H1 (cell line): ENCODE measurements around the gene MNX1. TPM values are rescaled to one million over a fixed set of nuclear protein-coding genes. Genes with fewer than 3 reads are reported as not detected.

Experiments used
- CTCF ChIA-PET: fragments of 300-600 bp; sonication (Branson Sonifier 250); formaldehyde crosslinking; loops from one replicate; lab custom pipeline; 2021; ENCODE audit not compliant: partially characterized antibody; lab: Charles Lee
- POLR2A ChIA-PET: fragments of 300-600 bp; sonication (Branson Sonifier 250); formaldehyde crosslinking; loops from one replicate; lab custom pipeline; 2021; ENCODE audit warnings: inconsistent platforms; ENCODE audit not compliant: partially characterized antibody; lab: Charles Lee
- DNase-seq, 2 experiments: peaks; one replicate each; pipeline versions ENCODE4 v3.0.0 to v3.0.0-alpha.2; 2010 to 2022; ENCODE audit warnings: low spot score in 2 of 2, low read depth in 1 of 2, mixed read lengths in 1 of 2
- FAIRE-seq: peaks from 2 replicates; lab custom pipeline; 2011; peaks lifted over from hg19 to GRCh38; lab: Jason Lieb, UNC
- H2AFZ ChIP-seq: 2 replicates; pipeline ENCODE4 v1.8.1; 2012; ENCODE audit warnings: low read length, inconsistent platforms
- H2AK5ac ChIP-seq: 2 replicates; pipeline ENCODE4 v1.6.1; 2013; ENCODE audit warnings: low read depth, low read length
- H2BK120ac ChIP-seq: replicated peaks from 2 replicates; pipeline ENCODE3; 2013; ENCODE audit warnings: low read depth, low read length, inconsistent platforms
- H2BK12ac ChIP-seq: 2 replicates; pipeline ENCODE4 v1.6.1; 2013; ENCODE audit warnings: low read depth, low read length
- H2BK15ac ChIP-seq: 2 replicates; pipeline ENCODE4 v1.6.1; 2013; ENCODE audit warnings: low read length
- H2BK20ac ChIP-seq: 2 replicates; pipeline ENCODE4 v1.6.1; 2013; ENCODE audit warnings: low read length
- H2BK5ac ChIP-seq: 2 replicates; pipeline ENCODE4 v1.6.1; 2013; ENCODE audit warnings: low read depth, low read length
- H3K14ac ChIP-seq: 2 replicates; pipeline ENCODE4 v1.6.1; 2013; ENCODE audit warnings: inconsistent platforms; ENCODE audit not compliant: insufficient read length
- H3K18ac ChIP-seq: 2 replicates; pipeline ENCODE4 v1.6.1; 2013; ENCODE audit warnings: low read length; ENCODE audit errors: extremely low read depth
- H3K23ac ChIP-seq: 2 replicates; pipeline ENCODE4 v1.6.1; 2013; ENCODE audit warnings: inconsistent platforms; ENCODE audit not compliant: insufficient read length
- H3K23me2 ChIP-seq: 2 replicates; pipeline ENCODE4 v1.6.1; 2013; ENCODE audit warnings: low read depth, low read length
- H3K27ac ChIP-seq: 2 replicates; pipeline ENCODE4 v1.6.1; 2011; ENCODE audit warnings: low read depth, low read length, inconsistent platforms
- H3K27me3 ChIP-seq, 4 experiments: replicated peaks in 1 of 4; 1 replicate in 1 of 4; 2 replicates in 3 of 4; pipeline versions ENCODE4 v1.6.1 to v1.8.1; 2011 to 2013; ENCODE audit warnings: low read length in 3 of 4, mild to moderate bottlenecking in 3 of 4, inconsistent platforms in 2 of 4, mixed read lengths in 2 of 4, moderate library complexity in 1 of 4; ENCODE audit not compliant: control insufficient read depth in 3 of 4, insufficient read depth in 3 of 4; ENCODE audit errors: extremely low read depth in 1 of 4
- H3K36me3 ChIP-seq, 4 experiments: 2 replicates each; pipeline versions ENCODE4 v1.6.1 to v1.8.1; 2011 to 2013; ENCODE audit warnings: mild to moderate bottlenecking in 4 of 4, low read length in 3 of 4, moderate library complexity in 2 of 4, control low read depth in 1 of 4, inconsistent platforms in 1 of 4; ENCODE audit not compliant: insufficient read depth in 4 of 4, control insufficient read depth in 2 of 4
- H3K4ac ChIP-seq: replicated peaks from 2 replicates; pipeline ENCODE3; 2013; ENCODE audit warnings: low read length, low read depth, mixed read lengths, inconsistent platforms; ENCODE audit not compliant: insufficient read length
- H3K4me1 ChIP-seq, 4 experiments: replicated peaks in 1 of 4; 1 replicate in 1 of 4; 2 replicates in 3 of 4; pipeline versions ENCODE4 v1.6.1 to v1.8.1; 2011 to 2013; ENCODE audit warnings: low read length in 3 of 4, inconsistent platforms in 2 of 4, mixed read lengths in 1 of 4; ENCODE audit not compliant: insufficient read depth in 4 of 4, control insufficient read depth in 3 of 4
- H3K4me2 ChIP-seq, 2 experiments: 2 replicates each; pipeline versions ENCODE4 v1.6.1 to v1.8.1; 2011 to 2013; ENCODE audit warnings: low read depth in 2 of 2, low read length in 2 of 2, control low read depth in 1 of 2, inconsistent platforms in 1 of 2, mild to moderate bottlenecking in 1 of 2; ENCODE audit not compliant: insufficient read depth in 1 of 2
- H3K4me3 ChIP-seq, 4 experiments: fragments of 200-600, 300-600 bp in 1 of 4; sonication (generic), shearing (Covaris generic), sonication (Bioruptor Twin) in 1 of 4; 2 replicates each; pipeline versions ENCODE4 v1.5.1 to v1.8.1; 2011 to 2016; ENCODE audit warnings: low read length in 4 of 4, low read depth in 3 of 4, control low read depth in 2 of 4, inconsistent platforms in 2 of 4, mild to moderate bottlenecking in 2 of 4, mixed read lengths in 1 of 4, moderate library complexity in 1 of 4; ENCODE audit not compliant: insufficient read depth in 2 of 4; ENCODE audit errors: extremely low read depth in 1 of 4
- H3K56ac ChIP-seq: replicated peaks from 2 replicates; pipeline ENCODE3; 2013; ENCODE audit warnings: low read depth, mild to moderate bottlenecking, mixed read lengths, low read length, inconsistent platforms; ENCODE audit not compliant: insufficient read length
- H3K79me1 ChIP-seq: 2 replicates; pipeline ENCODE4 v1.6.1; 2013; ENCODE audit warnings: low read depth, low read length, control low read depth
- H3K79me2 ChIP-seq, 2 experiments: 2 replicates each; pipeline versions ENCODE4 v1.6.1 to v1.8.1; 2012 to 2013; ENCODE audit warnings: low read length in 2 of 2, mild to moderate bottlenecking in 2 of 2, inconsistent platforms in 1 of 2; ENCODE audit not compliant: insufficient read depth in 2 of 2, control insufficient read depth in 1 of 2
- H3K9ac ChIP-seq, 4 experiments: replicated peaks in 1 of 4; 1 replicate in 1 of 4; 2 replicates in 3 of 4; pipeline versions ENCODE4 v1.6.1 to v1.8.1; 2011 to 2013; ENCODE audit warnings: low read depth in 3 of 4, low read length in 3 of 4, control low read depth in 2 of 4, mild to moderate bottlenecking in 2 of 4, moderate library complexity in 2 of 4, inconsistent platforms in 1 of 4; ENCODE audit errors: extremely low read depth in 1 of 4
- H3K9me3 ChIP-seq, 2 experiments: 2 replicates each; pipeline versions ENCODE4 v1.6.1 to v1.8.1; 2012 to 2013; ENCODE audit warnings: mild to moderate bottlenecking in 2 of 2, moderate library complexity in 2 of 2, control low read depth in 1 of 2, inconsistent platforms in 1 of 2, low read depth in 1 of 2, low read length in 1 of 2, mixed read lengths in 1 of 2; ENCODE audit not compliant: insufficient read depth in 2 of 2
- H4K20me1 ChIP-seq, 2 experiments: replicated peaks in 1 of 2; 2 replicates each; pipeline versions ENCODE3 to v1.8.1; 2011 to 2013; ENCODE audit warnings: inconsistent platforms in 2 of 2, low read length in 2 of 2, mild to moderate bottlenecking in 1 of 2; ENCODE audit not compliant: insufficient read depth in 2 of 2, control insufficient read depth in 1 of 2
- H4K5ac ChIP-seq: 2 replicates; pipeline ENCODE4 v1.6.1; 2013; ENCODE audit warnings: low read length, low read depth, mixed read lengths, inconsistent platforms; ENCODE audit not compliant: insufficient read length
- H4K8ac ChIP-seq: 2 replicates; pipeline ENCODE4 v1.8.0; 2013; ENCODE audit warnings: mild to moderate bottlenecking, moderate library complexity, low read length, inconsistent platforms; ENCODE audit not compliant: insufficient read depth; ENCODE audit errors: extremely low read depth
- H4K91ac ChIP-seq: replicated peaks from 2 replicates; pipeline ENCODE3; 2013; ENCODE audit warnings: low read length, mixed read lengths, inconsistent platforms; ENCODE audit not compliant: insufficient read length
- CBX8 ChIP-seq: fragments of 300-800, 300-1000 bp; sonication (generic); IDR thresholded peaks from 2 replicates; pipeline ENCODE4 v1.7.1; 2016; ENCODE audit warnings: low read depth, low read length, borderline replicate concordance
- SAP30 ChIP-seq: fragments of 300-600 bp; sonication (generic); IDR thresholded peaks from 2 replicates; pipeline ENCODE4 v1.7.1; 2012; ENCODE audit warnings: low read length, moderate library complexity, mild to moderate bottlenecking, inconsistent platforms; ENCODE audit not compliant: insufficient read depth, insufficient replicate concordance
- SP4 ChIP-seq: IDR thresholded peaks from 2 replicates; pipeline ENCODE4 v1.6.1; 2012; ENCODE audit warnings: low read length, inconsistent platforms
- WGBS, 2 experiments: shearing (Covaris generic) in 1 of 2; methylation state at CpG; one replicate each; pipeline versions ENCODE4 v1.1.6 to v1.1.7; 2013 to 2015; ENCODE audit warnings: low lambda C conversion rate in 2 of 2, mixed read lengths in 2 of 2, inconsistent platforms in 1 of 2, low coverage in 1 of 2, missing lambda C conversion rate in 1 of 2; ENCODE audit not compliant: insufficient replicate concordance in 2 of 2, insufficient coverage in 1 of 2, insufficient read length in 1 of 2; ENCODE audit errors: extremely low coverage in 1 of 2, missing lambda C conversion rate in 1 of 2; 5-methylcytosine and 5-hydroxymethylcytosine counted together
- polyA plus RNA-seq, 7 experiments: library from polyadenylated mRNA; depleted of rRNA in 3 of 7; stranded (reverse) in 5 of 7; unstranded in 2 of 7; fragments of >200 nt in 5 of 7; fragments of 200-250 nt in 2 of 7; gene quantifications; 1 replicate in 5 of 7; 2 replicates in 1 of 7; 4 replicates in 1 of 7; pipeline versions ENCODE4 v1.2.1 to v1.2.3, GENCODE V29; 2011 to 2013; ENCODE audit warnings: missing spikeins in 2 of 7, mixed read lengths in 2 of 7
- total RNA-seq: library from RNA; stranded (reverse); fragmentation: NEBNext Ultra II Directional; extraction: Animal tissue kit (Norgen Biotek cat#: 25700); gene quantifications from 2 replicates; pipeline ENCODE4 v1.2.1, GENCODE V29; 2021

MNX1 gene
- total and polyA plus RNA-seq, 2 of the 8 experiments (the other 6 are each of a cell fraction or from before 2014, with no cell fraction given): 0.39 TPM; not detected in 1

- Histone ChIP-seq H2BK5ac (no peak overlapping the region), H2BK15ac (0 out of 2 replicates have a peak overlapping the region, but pooled peaks have one; percentile 12), H3K4me2 (no peak overlapping the region), H2BK12ac (no peak overlapping the region), H2AK5ac (no peak overlapping the region), H3K4me3 (no peak overlapping the region), H4K20me1 (peaks cover 20 to 24% of the 10 kb centered on the region in 2 experiments), H4K8ac (no peak overlapping the region), H3K9ac (no peak overlapping the region), H3K4me1 (peaks cover 3 to 33% (median 16%) of the 10 kb centered on the region in 4 experiments; a peak in 6 of 7 replicates), H3K9me3 (no peaks in the 10 kb centered on the region), H3K23me2 (peaks cover 8% of the 10 kb centered on the region; the same call in 1 of the 2 replicates), H3K79me2 (no peaks in the 10 kb centered on the region), H4K5ac (no peak overlapping the region), H3K27ac (no peak overlapping the region), H3K56ac (no peak overlapping the region), H2BK120ac (no peak overlapping the region), H3K23ac (no peak overlapping the region), H3K14ac (no peak overlapping the region), H3K79me1 (no peaks in the 10 kb centered on the region), H3K36me3 (peaks cover 0 to 16% (median 0%) of the 10 kb centered on the region in 4 experiments; a peak in 1 of 8 replicates), H2AFZ (no peak overlapping the region), H3K27me3 (peaks cover 94 to 98% (median 96%) of the 10 kb centered on the region in 4 experiments), H4K91ac (no peak overlapping the region), H3K18ac (no peak overlapping the region), H2BK20ac (no peak overlapping the region), H3K4ac (no peak overlapping the region)
- WGBS, 2 experiments: 11% methylated on average over 18 of the region's 18 CpGs; no CpG with 5 or more reads in 1 of the 2 experiments
- CTCF ChIA-PET: interaction anchor here (0.8 kb wide), 1 partner anchor 1202 kb away, joined by 3 read pairs; no protein-coding TSS in a partner anchor
- POLR2A ChIA-PET: interaction anchor here (1.0 to 3.3 kb wide), 2 partner anchors 9 to 12 kb away, joined by 3 to 15 read pairs; no protein-coding TSS in a partner anchor
- FAIRE-seq: no peak
- peak in 1 of 2 experiments; percentile 48 for DNase-seq
- TF ChIP-seq CBX8 (peak; percentile 13; the same call in 1 of the 2 replicates), SP4 (no peak), SAP30 (no peak)
Measured at GRCh38 chr7:157007470-157008066, 2.9 kb downstream of the MNX1 start.
